Measurements from ENCODE around the gene ADRA2B. TPM values are rescaled to one million over a fixed set of nuclear protein-coding genes. Genes with fewer than 3 reads are reported as not detected.

ADRA2B gene
- total RNA-seq, 1 experiment from 2014 or later = 4.7 TPM

DNA sequence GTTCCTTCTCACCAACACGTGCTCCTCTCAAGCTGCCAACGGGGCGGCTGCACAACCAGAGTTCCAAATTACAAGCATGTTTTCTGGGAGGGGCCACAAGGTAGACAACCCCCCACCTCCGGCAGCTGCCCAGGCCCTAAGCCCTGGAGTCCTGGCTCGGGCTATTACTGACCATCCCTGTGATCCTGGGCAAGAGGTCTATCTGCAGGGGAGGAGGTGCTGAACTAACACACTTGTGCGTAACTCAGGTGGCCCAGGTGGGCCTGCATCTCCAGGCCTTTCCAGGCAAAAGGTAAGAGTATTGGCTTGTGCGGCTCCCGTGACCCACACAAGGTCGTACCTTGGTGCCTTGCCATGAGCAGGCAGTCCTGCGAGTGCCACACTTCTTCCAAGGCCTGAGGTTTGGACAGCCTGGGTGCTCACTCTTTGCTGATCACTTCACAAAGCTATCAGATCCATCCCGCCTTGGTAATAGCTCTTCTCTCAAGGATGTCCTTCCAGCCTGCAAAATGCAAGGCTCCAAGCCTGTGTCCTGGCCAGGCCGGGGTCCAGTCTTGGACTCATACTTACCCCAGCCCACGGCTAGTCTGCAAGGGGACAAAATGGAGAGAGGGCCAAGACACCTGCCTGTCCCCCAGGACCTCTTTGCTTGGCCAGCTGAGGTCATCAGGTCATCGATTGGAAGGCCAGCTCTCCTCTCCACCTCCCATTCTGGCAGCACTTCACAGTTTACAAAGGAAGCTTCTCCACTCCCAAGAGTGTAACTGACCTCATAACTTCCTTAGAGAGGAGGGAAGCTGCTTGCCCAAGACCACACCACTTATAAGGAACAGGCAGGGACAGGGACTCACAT is 33.9 kb downstream of the ADRA2B start:
- POLR2A ChIA-PET = no interaction called here
- Mint-ChIP-seq H3K27me3 (ENCODE audit: low read depth) (no peaks in the 10 kb centered on the region), H3K27ac (no peak overlapping the region), H3K4me1 (no peaks in the 10 kb centered on the region), H3K4me3 (no peak overlapping the region), H3K9me3 (peaks cover 10% of the 10 kb centered on the region), H3K36me3 (no peaks in the 10 kb centered on the region)
- ATAC-seq (no peak), DNase-seq (ENCODE audit: low spot score) (no peak)
- CTCF ChIA-PET = interaction anchor here (0.8 to 1.2 kb wide), 3 partner anchors 34 to 92 kb away, joined by 3 to 6 read pairs (median 3); no protein-coding TSS in a partner anchor
- TF ChIP-seq, protein P1, sequence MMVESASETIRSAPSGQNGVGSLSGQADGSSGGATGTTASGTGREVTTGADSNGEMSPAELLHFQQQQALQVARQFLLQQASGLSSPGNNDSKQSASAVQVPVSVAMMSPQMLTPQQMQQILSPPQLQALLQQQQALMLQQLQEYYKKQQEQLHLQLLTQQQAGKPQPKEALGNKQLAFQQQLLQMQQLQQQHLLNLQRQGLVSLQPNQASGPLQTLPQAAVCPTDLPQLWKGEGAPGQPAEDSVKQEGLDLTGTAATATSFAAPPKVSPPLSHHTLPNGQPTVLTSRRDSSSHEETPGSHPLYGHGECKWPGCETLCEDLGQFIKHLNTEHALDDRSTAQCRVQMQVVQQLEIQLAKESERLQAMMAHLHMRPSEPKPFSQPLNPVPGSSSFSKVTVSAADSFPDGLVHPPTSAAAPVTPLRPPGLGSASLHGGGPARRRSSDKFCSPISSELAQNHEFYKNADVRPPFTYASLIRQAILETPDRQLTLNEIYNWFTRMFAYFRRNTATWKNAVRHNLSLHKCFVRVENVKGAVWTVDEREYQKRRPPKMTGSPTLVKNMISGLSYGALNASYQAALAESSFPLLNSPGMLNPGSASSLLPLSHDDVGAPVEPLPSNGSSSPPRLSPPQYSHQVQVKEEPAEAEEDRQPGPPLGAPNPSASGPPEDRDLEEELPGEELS (CRISPR knock-in tag; IDR thresholded peaks at IDR 0.05) = no peak
- TF ChIP-seq NFYB (CRISPR knock-in tag; conservative IDR thresholded peaks at IDR 0.05; ENCODE audit: low read depth) (no peak), GRHL2 (CRISPR knock-in tag; IDR thresholded peaks at IDR 0.05; ENCODE audit: insufficient replicate concordance, severe bottlenecking) (no peak), ZNF219 (CRISPR knock-in tag; IDR thresholded peaks at IDR 0.05; ENCODE audit: borderline replicate concordance) (no peak), ELF4 (CRISPR knock-in tag; IDR thresholded peaks at IDR 0.05; ENCODE audit: low read depth) (no peak), CDX4 (CRISPR knock-in tag; IDR thresholded peaks at IDR 0.05; ENCODE audit: borderline replicate concordance) (no peak), ETV6 (CRISPR knock-in tag; IDR thresholded peaks at IDR 0.05) (no peak), TP53 (CRISPR knock-in tag; IDR thresholded peaks at IDR 0.05) (no peak), ZNF671 (CRISPR knock-in tag; IDR thresholded peaks at IDR 0.05) (no peak), FOXJ3 (CRISPR knock-in tag; IDR thresholded peaks at IDR 0.05; ENCODE audit: borderline replicate concordance) (no peak), CTCF (IDR thresholded peaks at IDR 0.05) (no peak)
- TF ChIP-seq, protein P2, sequence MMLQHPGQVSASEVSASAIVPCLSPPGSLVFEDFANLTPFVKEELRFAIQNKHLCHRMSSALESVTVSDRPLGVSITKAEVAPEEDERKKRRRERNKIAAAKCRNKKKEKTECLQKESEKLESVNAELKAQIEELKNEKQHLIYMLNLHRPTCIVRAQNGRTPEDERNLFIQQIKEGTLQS (CRISPR knock-in tag; conservative IDR thresholded peaks at IDR 0.05) = no peak

- no peaks in the 10 kb centered on the region for H3K4me1 Mint-ChIP-seq
- ChIA-PET CTCF (no interaction called here), POLR2A (no interaction called here)
- H3K9me3 Mint-ChIP-seq = peaks cover 8% of the 10 kb centered on the region
- no peaks in the 10 kb centered on the region for H3K36me3 Mint-ChIP-seq
- no peak overlapping the region for H3K4me3 Mint-ChIP-seq
- H3K27me3 Mint-ChIP-seq (ENCODE audit: low read depth) = no peaks in the 10 kb centered on the region
- ATAC-seq (no peak), DNase-seq (ENCODE audit: low spot score) (no peak)
- TF ChIP-seq ZNF416 (CRISPR knock-in tag; IDR thresholded peaks at IDR 0.05) = no peak
- no peak overlapping the region for H3K27ac Mint-ChIP-seq
Observed at GRCh38 chr2:96081042-96081441, 35.3 kb downstream of the ADRA2B start.

DNA sequence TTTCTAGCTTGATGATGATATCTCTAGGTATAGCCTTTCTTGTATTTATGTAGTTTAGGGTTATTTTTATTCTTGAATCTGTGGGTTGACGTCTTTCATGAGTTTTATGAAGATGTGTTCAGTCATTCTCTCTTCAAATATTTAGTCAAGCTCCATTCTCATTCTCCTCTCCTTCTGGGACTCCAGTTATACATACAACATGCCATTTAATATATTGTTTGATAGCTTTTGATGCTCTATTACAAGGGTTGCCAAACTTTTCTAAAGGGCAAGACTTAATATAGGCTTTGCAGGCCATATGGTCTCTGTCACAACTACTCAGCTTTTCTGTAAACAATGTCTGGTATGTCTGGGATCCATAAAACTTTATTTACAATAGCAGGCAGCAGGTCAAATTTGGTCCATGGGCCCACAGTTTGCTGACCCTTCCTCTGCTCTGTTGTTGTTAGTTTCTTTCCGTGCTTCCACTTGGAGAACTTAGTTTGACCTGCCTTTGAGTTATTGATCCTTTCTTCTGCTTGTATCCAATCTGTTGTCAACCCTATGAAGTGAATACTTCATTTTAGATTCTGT is 41.1 kb downstream of the ADRA2B start:
- H3K27me3 Mint-ChIP-seq (ENCODE audit: low read depth) = no peaks in the 10 kb centered on the region
- no peak overlapping the region for H3K4me3 Mint-ChIP-seq
- no peaks in the 10 kb centered on the region for H3K4me1 Mint-ChIP-seq
- H3K9me3 Mint-ChIP-seq = peaks cover 3% of the 10 kb centered on the region; the same call in 1 of the 2 replicates
- DNase-seq (ENCODE audit: low spot score) (no peak), ATAC-seq (no peak)
- POLR2A ChIA-PET = no interaction called here
- CTCF ChIA-PET = interaction anchor here (0.6 to 2.0 kb wide), 2 partner anchors 35 to 63 kb away, joined by 3 to 9 read pairs; partner anchors contain the start of gene ASTL
- no peak overlapping the region for H3K27ac Mint-ChIP-seq
- H3K36me3 Mint-ChIP-seq = no peaks in the 10 kb centered on the region
- no peak for TF ChIP-seq HMGA2 (CRISPR knock-in tag; IDR thresholded peaks at IDR 0.05)
- TF ChIP-seq GABPB1 (CRISPR knock-in tag; IDR thresholded peaks at IDR 0.05) = no peak
- no peak for TF ChIP-seq ETV6 (CRISPR knock-in tag; IDR thresholded peaks at IDR 0.05)
- TF ChIP-seq ZNF532 (CRISPR knock-in tag; IDR thresholded peaks at IDR 0.05; ENCODE audit: borderline replicate concordance) = no peak
- no peak for TF ChIP-seq JAZF1 (CRISPR knock-in tag; IDR thresholded peaks at IDR 0.05)
- no peak for TF ChIP-seq NFATC4 (CRISPR knock-in tag; IDR thresholded peaks at IDR 0.05)
- TF ChIP-seq, protein P3, sequence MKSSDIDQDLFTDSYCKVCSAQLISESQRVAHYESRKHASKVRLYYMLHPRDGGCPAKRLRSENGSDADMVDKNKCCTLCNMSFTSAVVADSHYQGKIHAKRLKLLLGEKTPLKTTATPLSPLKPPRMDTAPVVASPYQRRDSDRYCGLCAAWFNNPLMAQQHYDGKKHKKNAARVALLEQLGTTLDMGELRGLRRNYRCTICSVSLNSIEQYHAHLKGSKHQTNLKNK (CRISPR knock-in tag; IDR thresholded peaks at IDR 0.05) = no peak
- no peak for TF ChIP-seq KAT7 (CRISPR knock-in tag; IDR thresholded peaks at IDR 0.05; ENCODE audit: borderline replicate concordance)
- no peak for TF ChIP-seq SMAD4 (CRISPR knock-in tag; IDR thresholded peaks at IDR 0.05)

All from WTC11 (cell line).